HG03135 (cell line): ENCODE data around the gene GLIS2.

Experiments
- ATAC-seq: cut with Tn5 transposase; IDR thresholded peaks from one replicate; pipeline ENCODE4 v1.9.1; 2021; ENCODE audit warnings: mild to moderate bottlenecking, moderate library complexity; ENCODE audit not compliant: unreplicated experiment

The GLIS2 gene

DNA sequence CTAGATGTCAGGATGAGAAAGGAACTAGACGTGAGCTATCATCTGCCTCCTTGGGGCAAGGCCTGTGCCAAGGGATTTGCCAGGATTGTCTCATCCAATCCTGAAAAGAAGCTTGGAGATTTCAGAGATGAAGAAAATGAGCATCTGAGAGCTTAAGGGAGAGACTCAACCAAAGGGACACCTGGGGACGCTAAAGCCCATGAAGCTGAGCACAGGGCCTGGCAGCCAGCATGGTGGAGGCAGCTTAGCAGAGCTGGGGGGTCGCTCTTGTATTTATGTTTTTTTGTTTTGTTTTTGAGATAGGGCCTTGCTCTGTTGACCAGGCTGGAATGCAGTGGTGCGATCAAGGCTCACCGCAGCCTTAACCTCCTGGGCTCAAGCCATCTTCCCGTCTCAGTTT lies 18.4 kb upstream of the GLIS2 start:
- no peak for ATAC-seq

DNA sequence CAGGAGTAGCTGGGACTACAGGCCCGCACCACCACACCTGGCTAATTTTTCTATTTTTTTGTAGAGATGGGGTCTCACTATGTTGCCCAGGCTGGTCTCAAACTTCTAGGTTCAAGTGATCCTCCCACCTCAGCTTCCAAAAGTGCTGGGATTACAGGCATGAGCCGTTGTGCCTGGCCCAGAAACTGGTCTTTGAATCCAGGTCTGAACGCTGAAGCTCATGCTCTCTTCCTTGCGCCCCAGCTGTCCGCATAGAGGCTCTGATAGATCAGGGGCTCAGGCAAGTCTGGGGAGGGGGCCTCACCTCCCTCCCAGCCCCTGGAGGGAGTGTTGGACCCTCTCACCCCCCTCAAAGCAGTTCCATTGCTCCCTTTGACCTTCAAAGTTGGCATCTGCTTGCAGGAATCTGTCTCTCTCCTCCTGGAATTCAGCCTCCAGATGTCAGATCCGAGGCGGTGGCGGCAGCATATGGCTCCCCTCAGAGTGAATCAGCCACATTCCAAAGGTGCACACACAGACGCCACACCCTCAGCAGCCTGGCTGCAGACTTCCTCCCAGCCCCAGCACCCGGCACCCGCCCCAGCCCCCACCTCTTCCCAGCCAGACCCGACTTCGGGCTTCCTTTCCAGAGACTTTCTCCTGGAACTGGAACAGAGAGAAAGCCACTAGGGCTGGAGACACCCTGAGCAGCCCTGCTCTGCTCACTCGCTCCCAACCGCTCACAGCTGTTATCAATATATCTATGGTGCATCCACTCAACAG lies 16.9 kb upstream of the GLIS2 start:
- ATAC-seq, result no peak

DNA sequence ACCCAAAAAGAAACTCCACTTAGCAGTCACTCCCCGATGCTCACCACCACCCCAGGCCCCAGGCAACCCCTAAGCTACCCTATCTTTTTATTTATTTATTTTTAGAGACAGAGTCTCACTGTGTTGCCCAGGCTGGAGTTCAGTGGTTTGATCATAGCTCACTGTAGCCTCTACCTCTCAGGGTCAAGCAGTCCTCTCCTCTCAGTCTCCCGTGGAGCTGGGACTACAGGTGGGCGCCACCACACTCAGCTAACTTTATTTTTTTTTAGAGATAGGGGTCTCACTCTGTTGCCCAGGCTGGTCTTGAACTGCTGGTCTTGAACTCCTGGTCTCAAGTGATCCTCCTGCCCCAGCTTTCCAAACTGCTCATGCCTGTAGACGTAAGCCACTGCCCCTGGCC lies 14.7 kb upstream of the GLIS2 start:
- ATAC-seq, result no peak

DNA sequence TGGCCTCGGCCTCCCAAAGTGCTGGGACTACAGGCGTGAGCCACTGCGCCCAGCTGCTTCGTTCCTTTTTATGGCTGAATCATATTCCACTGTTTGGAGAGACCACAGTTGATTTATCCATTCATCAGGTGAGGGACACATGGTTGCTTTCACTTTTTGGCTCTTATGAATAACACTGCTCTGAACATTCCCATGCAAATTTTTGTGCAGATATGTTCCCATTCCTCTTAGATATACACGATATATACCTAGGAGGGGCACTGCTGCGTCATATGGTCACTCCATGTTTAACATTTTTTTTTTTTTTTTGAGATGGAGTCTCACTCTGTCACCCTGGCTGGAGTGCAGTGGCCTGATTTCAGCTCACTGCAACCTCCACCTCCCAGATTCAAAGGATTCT lies 13.9 kb upstream of the GLIS2 start:
- ATAC-seq, result no peak

DNA sequence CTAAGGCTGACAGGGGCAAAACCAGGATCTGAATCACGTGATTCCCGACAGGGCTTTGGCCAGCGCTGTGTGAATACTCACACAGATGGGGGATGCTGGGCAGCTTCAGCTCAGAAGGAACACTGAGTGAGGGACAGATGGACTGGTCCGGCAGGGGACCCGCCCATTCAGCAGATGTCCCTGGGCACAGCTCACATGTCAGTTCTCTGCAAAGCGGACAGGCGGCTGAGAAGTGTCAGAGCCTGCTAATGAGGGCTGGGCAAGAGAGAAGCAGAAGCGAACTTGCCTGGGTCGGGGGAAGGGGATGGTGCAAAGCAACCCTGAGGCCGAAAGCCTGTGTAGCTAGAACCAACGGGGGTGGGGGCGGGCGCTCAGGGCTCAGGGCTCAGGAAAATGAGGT lies 11.9 kb upstream of the GLIS2 start:
- no peak for ATAC-seq

DNA sequence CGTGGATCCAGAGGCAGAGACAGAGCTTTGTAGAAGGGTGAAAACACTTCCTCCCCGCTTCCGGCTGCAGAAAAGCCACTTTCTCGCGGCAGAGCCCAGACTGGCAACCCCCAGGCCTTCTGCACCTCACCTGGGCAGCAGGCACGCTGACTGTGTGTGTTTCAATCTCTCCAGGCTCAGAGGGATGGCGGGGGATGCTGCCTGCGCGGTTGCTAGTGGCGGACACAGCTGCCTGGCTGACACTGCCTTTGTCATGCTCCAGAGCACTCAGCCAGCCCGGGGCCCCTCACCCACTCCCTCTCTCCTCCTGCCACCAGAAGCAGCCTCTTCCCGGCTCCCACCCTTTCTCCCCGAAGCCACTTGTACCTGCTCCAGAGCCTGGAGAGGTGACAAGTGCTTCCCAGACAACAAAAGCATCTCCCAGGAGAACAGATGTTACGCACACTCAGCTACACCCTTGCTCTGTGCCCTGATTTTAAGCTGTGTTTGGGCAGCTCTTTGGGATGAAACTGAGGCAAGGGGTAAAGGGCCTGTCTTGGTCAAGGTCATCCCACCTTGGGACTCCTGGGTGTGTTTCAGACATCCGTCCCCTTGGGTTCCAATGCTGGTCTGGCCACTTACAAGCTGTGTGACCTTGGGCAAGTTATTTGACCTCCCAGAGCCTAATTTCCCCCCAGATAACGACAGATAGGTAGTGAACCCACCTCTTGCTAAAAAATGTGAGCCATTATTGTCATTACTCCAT lies 9.2 kb upstream of the GLIS2 start:
- ATAC-seq, result no peak

DNA sequence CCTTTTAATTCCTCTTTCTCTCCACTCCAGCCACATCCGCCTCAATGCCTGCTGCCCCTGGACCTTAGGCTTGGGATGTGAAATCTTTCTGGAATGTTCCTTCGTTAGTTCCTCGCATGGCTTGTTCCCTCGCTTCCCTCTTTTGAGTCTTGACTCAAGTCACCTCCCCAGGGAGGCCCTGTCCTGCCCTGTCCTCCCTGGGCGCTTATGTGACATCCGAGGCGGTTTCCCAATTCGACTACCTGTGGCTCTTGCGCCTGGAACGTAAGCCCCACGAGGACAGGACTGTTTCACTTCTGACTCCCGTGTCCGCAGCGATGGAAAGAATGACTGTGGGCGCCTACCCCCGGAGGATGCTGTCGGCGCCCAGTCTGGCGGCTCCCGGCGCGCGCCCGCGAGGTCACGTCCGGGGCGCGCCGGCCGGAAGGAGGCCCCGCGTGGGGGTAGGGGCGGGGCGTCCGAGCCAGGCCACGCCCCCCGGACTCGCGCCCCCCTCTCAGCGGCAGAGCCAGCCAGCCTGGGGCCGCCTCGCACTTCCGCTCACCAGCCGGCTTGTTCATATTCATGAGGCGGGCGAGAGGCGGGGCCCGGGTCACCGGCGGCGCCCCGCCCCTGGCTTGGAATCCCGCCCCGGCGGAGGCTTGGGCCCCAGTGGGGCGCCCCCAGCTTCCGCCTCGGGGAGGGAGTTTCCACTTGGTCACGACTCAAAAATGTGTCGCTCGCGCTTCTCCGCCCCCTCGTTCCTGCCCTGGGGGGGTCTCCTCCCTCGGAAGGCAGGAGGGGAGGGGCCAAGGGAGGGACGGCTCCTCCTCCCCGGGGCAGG lies 8.4 kb upstream of the GLIS2 start:
- peak; percentile 87 for ATAC-seq

DNA sequence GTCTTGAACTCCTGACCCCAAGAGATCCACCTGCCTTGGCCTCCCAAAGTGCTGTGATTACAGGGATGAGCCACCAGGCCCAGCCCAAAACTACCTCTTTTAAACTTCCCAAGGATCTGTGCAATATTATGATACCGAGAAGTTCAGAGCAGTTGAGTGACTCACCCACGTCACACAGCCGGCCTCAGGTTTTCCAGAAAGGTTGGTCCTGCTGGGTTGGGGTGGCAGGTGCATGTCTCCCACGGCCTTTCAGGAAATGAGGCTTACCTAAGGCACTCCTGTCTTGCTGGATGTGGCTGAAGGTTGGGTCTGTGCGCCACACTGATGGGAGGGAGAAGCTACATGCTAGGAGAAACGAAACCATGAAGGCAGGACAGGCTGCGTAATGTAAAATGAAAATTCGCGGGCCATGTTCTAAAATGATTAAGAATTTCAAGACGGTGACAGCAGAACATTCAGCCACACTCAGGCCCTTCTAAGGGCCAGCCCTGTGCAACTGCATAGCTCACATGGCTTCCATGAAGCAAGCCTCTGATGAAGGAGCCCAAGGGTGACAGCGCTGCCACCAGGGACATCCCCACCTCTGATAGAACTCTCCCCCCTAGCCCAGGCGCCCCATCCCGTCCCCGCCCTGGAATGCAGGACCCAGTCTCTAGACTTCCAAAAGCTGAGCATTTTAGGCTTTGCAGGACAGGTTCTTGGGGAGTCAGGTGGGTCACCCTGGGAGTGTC lies 6.6 kb upstream of the GLIS2 start:
- no peak for ATAC-seq

DNA sequence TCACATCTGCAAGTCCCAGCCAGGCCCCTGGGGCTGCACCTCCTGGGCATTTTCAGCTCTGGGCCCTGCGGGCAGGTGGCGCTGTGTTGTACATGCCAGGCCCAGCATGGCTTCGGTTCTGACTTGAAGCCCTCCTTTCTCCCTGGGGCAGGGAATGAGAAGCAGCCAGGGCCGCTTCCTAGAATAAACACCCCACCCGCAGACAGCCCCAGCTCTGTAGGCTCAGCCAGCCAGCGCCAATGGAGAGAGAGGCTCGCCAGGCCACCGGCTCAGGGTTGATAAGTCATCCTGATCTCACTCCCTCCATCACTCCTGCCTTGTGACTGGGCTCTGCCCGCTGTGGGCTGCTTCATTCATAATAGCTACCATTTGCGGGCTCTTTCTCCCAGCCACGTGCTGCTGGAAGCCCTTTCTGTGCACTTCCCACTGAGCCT lies 6.0 kb upstream of the GLIS2 start:
- ATAC-seq, result no peak

DNA sequence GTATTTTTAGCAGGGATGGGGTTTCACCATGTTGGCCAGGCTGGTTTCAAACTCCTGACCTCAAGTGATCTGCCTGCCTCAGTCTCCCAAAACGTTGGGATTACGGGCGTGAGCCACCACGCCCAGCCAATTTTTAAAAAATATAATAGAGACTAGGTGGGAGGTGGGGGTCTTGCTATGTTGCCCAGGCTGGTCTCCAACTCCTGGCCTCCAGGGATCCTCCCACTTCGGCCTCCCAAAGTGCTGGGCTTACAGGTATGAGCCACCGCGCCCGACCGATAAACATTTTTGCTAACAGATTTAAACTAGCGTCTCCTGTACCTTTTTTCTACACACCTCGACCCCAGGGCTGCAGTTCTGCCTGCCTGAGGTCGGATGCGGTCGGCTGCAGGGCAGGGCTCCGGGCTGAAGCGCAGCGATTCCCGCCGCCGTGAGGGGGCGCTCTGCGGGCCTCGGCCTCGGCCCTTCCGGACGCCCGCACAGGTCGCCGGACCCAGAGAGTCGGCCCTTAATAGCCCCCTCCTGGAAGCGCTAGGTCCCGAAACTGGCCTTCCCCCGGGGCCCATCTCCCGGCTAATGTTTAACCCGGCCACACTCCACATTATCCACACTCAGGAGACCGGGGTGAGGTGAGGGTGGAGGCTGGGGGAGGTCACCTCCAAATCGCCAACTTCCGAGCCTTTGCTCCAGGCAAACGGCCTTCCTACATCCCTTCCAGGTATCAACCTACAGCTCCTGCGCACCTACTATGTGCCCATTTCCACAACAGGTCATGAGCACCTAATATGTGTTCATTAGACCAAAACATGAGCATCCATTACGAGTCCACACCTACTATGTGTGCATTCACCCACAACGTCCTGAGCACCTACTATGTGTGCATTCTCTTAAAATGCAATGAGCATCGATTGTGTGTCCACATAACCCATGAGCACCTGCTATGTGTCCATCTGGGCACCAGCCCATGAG lies 2.0 kb upstream of the GLIS2 start:
- no peak for ATAC-seq

DNA sequence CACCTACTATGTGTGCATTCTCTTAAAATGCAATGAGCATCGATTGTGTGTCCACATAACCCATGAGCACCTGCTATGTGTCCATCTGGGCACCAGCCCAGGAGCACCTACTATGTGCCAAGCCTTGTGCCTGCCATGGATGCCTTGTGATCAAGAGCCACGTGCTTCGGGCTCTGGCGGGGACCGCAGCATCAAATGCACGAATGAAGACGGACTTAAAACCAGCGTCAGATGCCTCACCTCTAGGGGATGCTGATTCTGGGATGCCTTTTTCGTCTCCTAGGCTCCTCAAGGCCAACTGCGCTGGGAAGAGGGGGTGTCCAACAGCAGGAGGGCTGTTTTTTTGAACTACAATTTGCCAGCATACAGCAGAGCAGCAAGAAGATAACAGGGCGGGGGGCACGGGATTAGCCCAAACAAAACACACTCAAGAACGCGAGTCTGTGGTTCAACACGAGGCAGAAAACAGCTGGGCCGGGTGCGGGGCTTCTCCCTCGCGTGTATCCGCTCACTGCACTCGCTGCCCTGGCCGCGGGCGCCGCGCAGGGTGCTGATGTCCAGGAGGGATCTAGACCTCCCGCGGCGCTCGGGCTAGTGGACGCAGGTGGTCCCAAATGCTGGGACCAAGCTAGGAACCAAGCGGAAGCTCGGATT lies 1.2 kb upstream of the GLIS2 start:
- ATAC-seq, result no peak

DNA sequence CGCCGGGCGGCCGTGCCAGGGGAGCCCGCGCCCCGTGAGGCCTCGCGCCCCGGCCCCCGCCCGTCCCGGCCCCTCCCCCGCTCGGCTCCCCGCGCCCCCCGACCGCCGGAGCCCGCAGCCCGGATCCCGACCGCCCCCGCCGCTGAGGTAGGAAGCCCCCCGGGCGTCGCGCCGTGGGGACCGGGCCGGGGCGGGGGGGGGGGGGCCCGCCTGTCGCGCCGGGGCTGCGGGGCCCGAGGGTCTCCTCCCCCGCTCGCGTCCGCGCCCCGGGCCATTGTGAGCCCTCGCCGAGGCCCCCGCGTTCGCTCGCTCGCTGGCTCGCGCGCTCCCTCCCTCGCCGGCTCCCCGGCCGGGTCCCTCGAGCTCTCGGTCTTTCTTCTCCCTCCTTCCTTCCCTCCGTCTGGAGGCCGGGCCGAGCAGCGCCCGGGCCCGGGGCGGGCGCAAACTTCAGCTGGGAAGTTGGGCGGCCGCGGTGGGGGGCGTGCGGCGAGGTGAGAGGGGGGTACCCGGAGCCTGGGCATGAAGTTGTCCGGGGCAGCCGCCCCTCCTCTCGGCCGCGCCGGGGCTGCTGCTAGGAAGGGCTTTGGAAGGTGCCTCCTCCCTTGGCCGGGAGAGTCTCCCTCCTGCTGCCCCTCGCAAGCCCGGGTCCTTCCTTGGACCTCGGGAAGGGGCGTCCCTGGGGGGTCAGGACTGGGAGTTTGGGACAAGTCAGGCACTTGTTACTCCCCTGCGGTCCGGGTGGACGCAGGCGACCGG lies 419 bp downstream of the GLIS2 start:
- no peak for ATAC-seq

DNA sequence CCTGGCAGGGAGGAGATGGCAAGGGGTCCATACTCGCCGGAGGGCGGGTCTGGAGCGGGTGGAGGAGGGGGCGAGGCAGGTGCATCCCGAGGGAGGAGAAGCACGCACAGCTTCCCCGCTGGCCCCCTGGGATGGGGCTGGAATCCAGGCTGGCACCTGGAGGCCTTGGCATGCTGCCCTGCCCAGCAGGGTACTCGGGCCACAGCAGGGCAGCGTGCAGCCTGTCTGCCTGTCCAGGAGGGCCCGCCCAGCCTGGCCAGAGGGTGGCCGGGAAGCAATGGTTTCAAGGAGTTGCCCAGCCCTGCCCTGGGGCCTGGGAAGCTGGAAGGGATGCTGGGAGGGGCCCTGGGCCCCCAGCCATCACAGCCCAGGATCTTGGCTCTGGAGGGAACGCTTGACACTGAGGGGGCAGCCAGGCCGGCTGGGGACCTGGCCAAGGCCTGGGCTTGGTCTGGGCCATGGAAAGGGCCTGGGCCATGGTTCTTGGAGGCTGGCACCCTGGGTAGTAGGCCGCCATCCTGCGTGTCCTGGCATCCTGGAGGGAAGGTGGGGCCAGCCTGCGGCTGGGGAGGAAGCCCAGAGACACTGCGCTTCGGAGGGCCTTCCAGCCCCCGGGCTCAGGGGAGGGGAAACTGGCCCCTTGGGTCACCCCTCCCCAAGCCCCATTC lies 1.1 kb downstream of the GLIS2 start:
- no peak for ATAC-seq

DNA sequence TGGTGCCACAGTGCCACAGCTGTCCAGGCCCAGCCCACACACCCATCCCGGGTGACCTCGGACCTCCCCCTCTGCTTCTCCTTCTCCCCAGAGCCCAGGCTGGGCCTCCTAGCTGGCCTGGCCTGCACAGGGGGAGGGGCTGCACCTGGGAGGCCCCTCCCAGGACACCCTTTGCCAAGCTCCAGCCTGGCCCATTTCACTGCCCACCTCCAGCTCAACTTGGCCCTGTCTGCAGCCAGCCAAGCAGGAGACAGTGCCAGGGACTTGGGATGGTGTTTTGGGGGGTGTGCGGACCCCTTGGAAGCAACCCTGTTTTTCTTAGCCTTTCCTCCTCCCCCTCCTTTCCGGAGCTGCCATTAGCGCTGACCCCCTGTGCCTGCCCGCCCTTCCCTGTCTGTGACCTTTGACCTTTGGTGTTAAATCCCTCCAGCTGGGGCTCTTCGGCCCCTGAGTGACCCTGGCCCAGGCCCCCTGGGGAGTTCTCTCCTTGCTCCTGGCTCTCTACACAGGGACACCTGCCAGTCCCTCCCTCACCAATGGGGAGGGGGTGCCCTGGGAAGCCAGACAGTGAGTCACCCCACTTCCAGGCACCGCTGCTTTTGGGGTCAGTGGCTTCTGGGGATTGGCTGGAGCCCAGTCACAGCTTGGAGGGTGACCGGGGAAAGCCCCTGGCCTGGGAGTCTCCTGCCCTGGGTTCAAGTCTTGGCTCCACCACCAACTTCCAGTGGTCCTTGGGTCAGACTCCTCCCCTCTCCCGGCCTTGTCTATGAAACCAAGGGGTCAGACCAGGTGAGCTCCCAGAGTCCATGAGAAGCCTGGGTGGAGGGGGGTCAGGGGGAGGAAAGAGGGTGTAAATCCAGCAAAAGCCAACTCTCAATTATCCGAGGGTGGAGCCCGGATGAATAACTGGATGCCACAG lies 1.9 kb downstream of the GLIS2 start:
- no peak for ATAC-seq

DNA sequence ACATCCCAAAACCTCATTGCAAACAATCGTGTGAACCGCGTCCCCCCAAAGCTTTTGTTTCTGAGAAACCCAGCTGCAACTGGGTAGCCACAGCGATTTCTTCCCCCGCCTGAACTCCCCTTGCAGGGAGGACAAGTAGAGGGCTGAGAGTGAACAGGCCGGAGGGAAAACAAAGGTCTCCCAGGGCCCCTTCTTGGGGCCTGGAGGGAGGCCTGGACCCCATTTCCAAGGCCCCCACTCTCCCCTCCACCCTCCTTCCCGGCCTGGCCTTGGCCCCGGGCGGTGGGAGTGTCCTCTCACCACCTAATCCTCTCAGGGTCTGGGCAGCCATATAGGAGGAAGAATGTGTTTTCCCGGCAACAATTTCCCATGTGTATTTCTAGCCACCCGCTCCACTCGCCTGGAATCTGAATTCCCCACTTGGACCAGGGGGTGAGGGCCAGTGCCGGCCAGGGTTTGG lies 2.6 kb downstream of the GLIS2 start:
- no peak for ATAC-seq

DNA sequence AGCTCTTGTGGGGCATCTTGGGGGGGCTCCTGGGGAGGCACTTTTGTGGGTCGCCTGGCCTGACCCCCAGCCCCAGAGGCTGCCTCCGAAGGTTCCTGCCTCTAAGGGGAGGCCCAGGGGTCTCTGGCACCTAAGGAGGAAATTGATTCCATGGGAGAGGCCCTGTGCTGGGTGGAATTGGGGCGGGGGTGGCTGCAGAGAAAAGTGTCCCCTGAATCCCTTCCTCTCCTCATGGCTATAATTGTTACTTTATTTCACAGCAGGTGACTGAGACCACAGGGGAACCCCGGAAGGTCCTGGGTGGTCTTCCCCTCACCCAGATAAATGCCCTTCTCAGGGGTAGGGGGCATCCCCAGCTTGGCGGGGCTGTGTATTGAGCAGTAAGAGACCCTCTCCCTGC lies 3.1 kb downstream of the GLIS2 start:
- no peak for ATAC-seq
